GM23338 (cell line): ENCODE results near the gene CFAP299. TPM values are rescaled to one million over a fixed set of nuclear protein-coding genes. Genes with fewer than 3 reads are reported as not detected.

Experiments used
- ATAC-seq: fragments of 200-7000 bp; cut with Tn5 transposase; 3 replicates; pipeline ENCODE4 v1.9.1; 2020
- DNase-seq: peaks from one replicate; pipeline ENCODE4 v3.0.0-alpha.2; 2015; ENCODE audit warnings: low spot score
- H2AFZ ChIP-seq: fragments of 200-600 bp; sonication (generic); 2 replicates; pipeline ENCODE4 v1.8.0; 2016; ENCODE audit warnings: antibody characterized with exemption, mild to moderate bottlenecking, moderate library complexity
- H3F3A ChIP-seq: fragments of 200-600 bp; sonication (generic); replicated peaks from 2 replicates; pipeline ENCODE4 v1.8.0; 2017; ENCODE audit warnings: antibody characterized with exemption, mixed run types, low read depth
- H3K27ac ChIP-seq: fragments of 200-600 bp; sonication (generic); 2 replicates; pipeline ENCODE4 v1.6.1; 2016; ENCODE audit warnings: low read depth
- H3K27me3 ChIP-seq: fragments of 200-600 bp; sonication (generic); 2 replicates; pipeline ENCODE4 v1.8.0; 2016; ENCODE audit warnings: mild to moderate bottlenecking, mixed run types, moderate library complexity; ENCODE audit not compliant: insufficient read depth
- H3K36me3 ChIP-seq: fragments of 200-600 bp; sonication (generic); 2 replicates; pipeline ENCODE4 v1.8.0; 2016; ENCODE audit warnings: mild to moderate bottlenecking; ENCODE audit not compliant: insufficient read depth
- H3K4me1 ChIP-seq: fragments of 200-600 bp; sonication (generic); 2 replicates; pipeline ENCODE4 v1.8.0; 2016; ENCODE audit warnings: mild to moderate bottlenecking, moderate library complexity; ENCODE audit not compliant: insufficient read depth
- H3K4me2 ChIP-seq: fragments of 200-600 bp; sonication (generic); 2 replicates; pipeline ENCODE4 v1.7.1; 2017; ENCODE audit warnings: mixed run types
- H3K4me3 ChIP-seq: fragments of 200-600 bp; sonication (generic); 2 replicates; pipeline ENCODE4 v1.6.1; 2016; ENCODE audit warnings: mixed run types
- H3K79me2 ChIP-seq: fragments of 200-600 bp; sonication (generic); replicated peaks from 2 replicates; pipeline ENCODE4 v1.8.0; 2017; ENCODE audit warnings: mild to moderate bottlenecking; ENCODE audit not compliant: insufficient read depth
- H3K9me2 ChIP-seq: fragments of 200-600 bp; sonication (generic); 2 replicates; pipeline ENCODE4 v1.8.0; 2017; ENCODE audit not compliant: insufficient read depth
- H4K20me1 ChIP-seq: fragments of 200-600 bp; sonication (generic); replicated peaks from 2 replicates; pipeline ENCODE4 v1.8.0; 2017; ENCODE audit warnings: mild to moderate bottlenecking; ENCODE audit not compliant: insufficient read depth
- H3K27ac Mint-ChIP-seq: 2 replicates; pipeline ENCODE4 v1.8.0; 2020; ENCODE audit warnings: inconsistent platforms, mild to moderate bottlenecking, moderate library complexity, mixed read lengths
- H3K27me3 Mint-ChIP-seq: 3 replicates; pipeline ENCODE4 v1.8.0; 2022; ENCODE audit warnings: low read depth, mild to moderate bottlenecking, moderate library complexity, mixed read lengths, inconsistent platforms; ENCODE audit not compliant: insufficient read depth, poor library complexity
- H3K36me3 Mint-ChIP-seq: 3 replicates; pipeline ENCODE4 v1.8.0; 2021; ENCODE audit warnings: low read depth, mild to moderate bottlenecking, inconsistent platforms, moderate library complexity, mixed read lengths
- H3K4me1 Mint-ChIP-seq: 3 replicates; pipeline ENCODE4 v1.8.0; 2020; ENCODE audit warnings: mild to moderate bottlenecking, inconsistent platforms, mixed read lengths
- H3K4me3 Mint-ChIP-seq: 3 replicates; pipeline ENCODE4 v1.8.0; 2021; ENCODE audit warnings: moderate library complexity, mild to moderate bottlenecking, inconsistent platforms, mixed read lengths
- H3K9me3 Mint-ChIP-seq: 3 replicates; pipeline ENCODE4 v1.8.0; 2020; ENCODE audit warnings: moderate library complexity, mild to moderate bottlenecking, inconsistent platforms, mixed read lengths
- CREB1 ChIP-seq: fragments of 250-450 bp; sonication (Bioruptor Pico); IDR thresholded peaks from 2 replicates; pipeline ENCODE4 v1.5.0; 2020; ENCODE audit warnings: low read depth, mild to moderate bottlenecking, moderate library complexity
- EZH2 ChIP-seq: fragments of 200-600 bp; sonication (generic); IDR thresholded peaks from one replicate; pipeline ENCODE4 v1.8.0; 2017; ENCODE audit warnings: antibody characterized with exemption, mild to moderate bottlenecking, low read depth; ENCODE audit not compliant: unreplicated experiment
- EZH2phosphoT487 ChIP-seq: fragments of 200-600 bp; sonication (generic); IDR thresholded peaks from one replicate; pipeline ENCODE4 v1.8.1; 2018; ENCODE audit warnings: antibody characterized with exemption; ENCODE audit not compliant: unreplicated experiment
- JUNB ChIP-seq: IDR thresholded peaks from one replicate; pipeline ENCODE4 v1.6.1; 2016; ENCODE audit warnings: antibody characterized with exemption; ENCODE audit not compliant: unreplicated experiment
- NANOG ChIP-seq: IDR thresholded peaks from 2 replicates; pipeline ENCODE4 v1.6.1; 2016; ENCODE audit warnings: antibody characterized with exemption, borderline replicate concordance
- POLR2AphosphoS5 ChIP-seq: IDR thresholded peaks from 2 replicates; pipeline ENCODE4 v1.6.1; 2016; ENCODE audit warnings: antibody characterized with exemption, low read depth
- STAT1 ChIP-seq: IDR thresholded peaks from one replicate; pipeline ENCODE4 v1.6.1; 2016; ENCODE audit warnings: antibody characterized with exemption; ENCODE audit not compliant: unreplicated experiment
- ZNF114 ChIP-seq: fragments of 250-450 bp; sonication (Bioruptor Pico); IDR thresholded peaks from 2 replicates; pipeline ENCODE4 v1.5.0; 2020; ENCODE audit warnings: mild to moderate bottlenecking, moderate library complexity
- ZNF331 ChIP-seq: fragments of 250-450 bp; sonication (Bioruptor Pico); IDR thresholded peaks from 2 replicates; pipeline ENCODE4 v1.5.0; 2020; ENCODE audit warnings: low read depth, mild to moderate bottlenecking, moderate library complexity
- polyA plus RNA-seq: library from polyadenylated mRNA; unstranded; fragments of >200 nt; fragmentation: Nextera tagmentation; extraction: Ambion mirVana; gene quantifications from 2 replicates; pipeline ENCODE4 v1.2.1, GENCODE V29; 2016
- total RNA-seq: library from RNA; depleted of rRNA; stranded (reverse); fragments of >200 nt; shearing (Covaris generic); gene quantifications from 2 replicates; pipeline ENCODE4 v1.2.3, GENCODE V29; 2014
- TF ChIP-seq, protein P1 (sequence below): IDR thresholded peaks from one replicate; pipeline ENCODE4 v1.6.1; 2018; ENCODE audit warnings: antibody characterized with exemption; ENCODE audit not compliant: unreplicated experiment
- TF ChIP-seq, protein P2 (sequence below), 2 experiments: fragments of 200-600 bp in 1 of 2; sonication (generic) in 1 of 2; conservative IDR thresholded peaks; 2 replicates each; pipeline versions ENCODE4 v1.5.1 to v1.6.1; 2016 to 2017; ENCODE audit warnings: antibody characterized with exemption in 2 of 2, low read depth in 2 of 2, mild to moderate bottlenecking in 2 of 2, moderate library complexity in 1 of 2
- TF ChIP-seq, protein P3 (sequence below): fragments of 250-450 bp; sonication (Bioruptor Pico); IDR thresholded peaks from 2 replicates; pipeline ENCODE4 v1.5.0; 2020; ENCODE audit warnings: mild to moderate bottlenecking, moderate library complexity
- TF ChIP-seq, protein P4 (sequence below): IDR thresholded peaks from 2 replicates; pipeline ENCODE4 v1.6.1; 2016; ENCODE audit warnings: antibody characterized with exemption

Gene CFAP299
- total and polyA plus RNA-seq, 2 experiments from 2014 or later, result not detected

DNA sequence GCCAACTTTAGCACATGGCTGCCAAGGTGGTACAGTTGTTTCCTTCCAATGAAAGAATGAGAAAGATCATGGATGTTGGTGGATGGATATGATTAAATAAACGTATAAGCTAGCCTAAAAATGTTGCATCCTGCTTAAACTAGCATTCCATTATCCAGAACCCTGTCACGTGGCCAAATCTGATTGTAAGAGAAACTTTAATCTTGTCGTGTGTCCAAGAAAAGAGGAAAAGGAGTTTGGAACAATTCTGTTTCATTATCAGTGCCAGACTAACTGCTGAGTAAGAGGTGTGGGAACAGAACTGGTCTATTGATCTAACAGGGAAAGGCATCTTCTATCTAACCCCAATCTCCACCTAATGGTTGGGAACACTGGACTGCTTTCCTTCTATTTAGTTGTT, 369.8 kb downstream of the CFAP299 start:
- Mint-ChIP-seq H3K9me3 (no peaks in the 10 kb centered on the region), H3K4me3 (no peak overlapping the region), H3K36me3 (no peaks in the 10 kb centered on the region), H3K27me3 (no peaks in the 10 kb centered on the region), H3K27ac (no peak overlapping the region), H3K4me1 (no peaks in the 10 kb centered on the region)
- no peaks in the 10 kb centered on the region for H3K4me1 ChIP-seq
- H4K20me1 ChIP-seq, result no peaks in the 10 kb centered on the region
- no peak overlapping the region; the same call in 1 of the 2 replicates for H2AFZ ChIP-seq
- no peak overlapping the region for H3K4me2 ChIP-seq
- no peaks in the 10 kb centered on the region for H3F3A ChIP-seq
- H3K27ac ChIP-seq, result no peak overlapping the region
- no peak overlapping the region for H3K4me3 ChIP-seq
- no peaks in the 10 kb centered on the region for H3K27me3 ChIP-seq
- no peaks in the 10 kb centered on the region for H3K79me2 ChIP-seq
- H3K36me3 ChIP-seq, result no peaks in the 10 kb centered on the region
- H3K9me2 ChIP-seq, result no peaks in the 10 kb centered on the region
- no peak for ATAC-seq
- no peak for TF ChIP-seq STAT1
- TF ChIP-seq, protein P1, sequence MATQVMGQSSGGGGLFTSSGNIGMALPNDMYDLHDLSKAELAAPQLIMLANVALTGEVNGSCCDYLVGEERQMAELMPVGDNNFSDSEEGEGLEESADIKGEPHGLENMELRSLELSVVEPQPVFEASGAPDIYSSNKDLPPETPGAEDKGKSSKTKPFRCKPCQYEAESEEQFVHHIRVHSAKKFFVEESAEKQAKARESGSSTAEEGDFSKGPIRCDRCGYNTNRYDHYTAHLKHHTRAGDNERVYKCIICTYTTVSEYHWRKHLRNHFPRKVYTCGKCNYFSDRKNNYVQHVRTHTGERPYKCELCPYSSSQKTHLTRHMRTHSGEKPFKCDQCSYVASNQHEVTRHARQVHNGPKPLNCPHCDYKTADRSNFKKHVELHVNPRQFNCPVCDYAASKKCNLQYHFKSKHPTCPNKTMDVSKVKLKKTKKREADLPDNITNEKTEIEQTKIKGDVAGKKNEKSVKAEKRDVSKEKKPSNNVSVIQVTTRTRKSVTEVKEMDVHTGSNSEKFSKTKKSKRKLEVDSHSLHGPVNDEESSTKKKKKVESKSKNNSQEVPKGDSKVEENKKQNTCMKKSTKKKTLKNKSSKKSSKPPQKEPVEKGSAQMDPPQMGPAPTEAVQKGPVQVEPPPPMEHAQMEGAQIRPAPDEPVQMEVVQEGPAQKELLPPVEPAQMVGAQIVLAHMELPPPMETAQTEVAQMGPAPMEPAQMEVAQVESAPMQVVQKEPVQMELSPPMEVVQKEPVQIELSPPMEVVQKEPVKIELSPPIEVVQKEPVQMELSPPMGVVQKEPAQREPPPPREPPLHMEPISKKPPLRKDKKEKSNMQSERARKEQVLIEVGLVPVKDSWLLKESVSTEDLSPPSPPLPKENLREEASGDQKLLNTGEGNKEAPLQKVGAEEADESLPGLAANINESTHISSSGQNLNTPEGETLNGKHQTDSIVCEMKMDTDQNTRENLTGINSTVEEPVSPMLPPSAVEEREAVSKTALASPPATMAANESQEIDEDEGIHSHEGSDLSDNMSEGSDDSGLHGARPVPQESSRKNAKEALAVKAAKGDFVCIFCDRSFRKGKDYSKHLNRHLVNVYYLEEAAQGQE, result no peak
- TF ChIP-seq ZNF331 (CRISPR knock-in tag), result no peak
- no peak for TF ChIP-seq ZNF114 (CRISPR knock-in tag)
- TF ChIP-seq POLR2AphosphoS5, result no peak
- no peak for TF ChIP-seq EZH2phosphoT487
- TF ChIP-seq NANOG, result no peak
- TF ChIP-seq, protein P2, sequence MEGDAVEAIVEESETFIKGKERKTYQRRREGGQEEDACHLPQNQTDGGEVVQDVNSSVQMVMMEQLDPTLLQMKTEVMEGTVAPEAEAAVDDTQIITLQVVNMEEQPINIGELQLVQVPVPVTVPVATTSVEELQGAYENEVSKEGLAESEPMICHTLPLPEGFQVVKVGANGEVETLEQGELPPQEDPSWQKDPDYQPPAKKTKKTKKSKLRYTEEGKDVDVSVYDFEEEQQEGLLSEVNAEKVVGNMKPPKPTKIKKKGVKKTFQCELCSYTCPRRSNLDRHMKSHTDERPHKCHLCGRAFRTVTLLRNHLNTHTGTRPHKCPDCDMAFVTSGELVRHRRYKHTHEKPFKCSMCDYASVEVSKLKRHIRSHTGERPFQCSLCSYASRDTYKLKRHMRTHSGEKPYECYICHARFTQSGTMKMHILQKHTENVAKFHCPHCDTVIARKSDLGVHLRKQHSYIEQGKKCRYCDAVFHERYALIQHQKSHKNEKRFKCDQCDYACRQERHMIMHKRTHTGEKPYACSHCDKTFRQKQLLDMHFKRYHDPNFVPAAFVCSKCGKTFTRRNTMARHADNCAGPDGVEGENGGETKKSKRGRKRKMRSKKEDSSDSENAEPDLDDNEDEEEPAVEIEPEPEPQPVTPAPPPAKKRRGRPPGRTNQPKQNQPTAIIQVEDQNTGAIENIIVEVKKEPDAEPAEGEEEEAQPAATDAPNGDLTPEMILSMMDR (conservative IDR thresholded peaks at IDR 0.05; ENCODE audit: low read depth in 2 of 2), result no peak
- TF ChIP-seq CREB1 (CRISPR knock-in tag), result no peak
- TF ChIP-seq, protein P3, sequence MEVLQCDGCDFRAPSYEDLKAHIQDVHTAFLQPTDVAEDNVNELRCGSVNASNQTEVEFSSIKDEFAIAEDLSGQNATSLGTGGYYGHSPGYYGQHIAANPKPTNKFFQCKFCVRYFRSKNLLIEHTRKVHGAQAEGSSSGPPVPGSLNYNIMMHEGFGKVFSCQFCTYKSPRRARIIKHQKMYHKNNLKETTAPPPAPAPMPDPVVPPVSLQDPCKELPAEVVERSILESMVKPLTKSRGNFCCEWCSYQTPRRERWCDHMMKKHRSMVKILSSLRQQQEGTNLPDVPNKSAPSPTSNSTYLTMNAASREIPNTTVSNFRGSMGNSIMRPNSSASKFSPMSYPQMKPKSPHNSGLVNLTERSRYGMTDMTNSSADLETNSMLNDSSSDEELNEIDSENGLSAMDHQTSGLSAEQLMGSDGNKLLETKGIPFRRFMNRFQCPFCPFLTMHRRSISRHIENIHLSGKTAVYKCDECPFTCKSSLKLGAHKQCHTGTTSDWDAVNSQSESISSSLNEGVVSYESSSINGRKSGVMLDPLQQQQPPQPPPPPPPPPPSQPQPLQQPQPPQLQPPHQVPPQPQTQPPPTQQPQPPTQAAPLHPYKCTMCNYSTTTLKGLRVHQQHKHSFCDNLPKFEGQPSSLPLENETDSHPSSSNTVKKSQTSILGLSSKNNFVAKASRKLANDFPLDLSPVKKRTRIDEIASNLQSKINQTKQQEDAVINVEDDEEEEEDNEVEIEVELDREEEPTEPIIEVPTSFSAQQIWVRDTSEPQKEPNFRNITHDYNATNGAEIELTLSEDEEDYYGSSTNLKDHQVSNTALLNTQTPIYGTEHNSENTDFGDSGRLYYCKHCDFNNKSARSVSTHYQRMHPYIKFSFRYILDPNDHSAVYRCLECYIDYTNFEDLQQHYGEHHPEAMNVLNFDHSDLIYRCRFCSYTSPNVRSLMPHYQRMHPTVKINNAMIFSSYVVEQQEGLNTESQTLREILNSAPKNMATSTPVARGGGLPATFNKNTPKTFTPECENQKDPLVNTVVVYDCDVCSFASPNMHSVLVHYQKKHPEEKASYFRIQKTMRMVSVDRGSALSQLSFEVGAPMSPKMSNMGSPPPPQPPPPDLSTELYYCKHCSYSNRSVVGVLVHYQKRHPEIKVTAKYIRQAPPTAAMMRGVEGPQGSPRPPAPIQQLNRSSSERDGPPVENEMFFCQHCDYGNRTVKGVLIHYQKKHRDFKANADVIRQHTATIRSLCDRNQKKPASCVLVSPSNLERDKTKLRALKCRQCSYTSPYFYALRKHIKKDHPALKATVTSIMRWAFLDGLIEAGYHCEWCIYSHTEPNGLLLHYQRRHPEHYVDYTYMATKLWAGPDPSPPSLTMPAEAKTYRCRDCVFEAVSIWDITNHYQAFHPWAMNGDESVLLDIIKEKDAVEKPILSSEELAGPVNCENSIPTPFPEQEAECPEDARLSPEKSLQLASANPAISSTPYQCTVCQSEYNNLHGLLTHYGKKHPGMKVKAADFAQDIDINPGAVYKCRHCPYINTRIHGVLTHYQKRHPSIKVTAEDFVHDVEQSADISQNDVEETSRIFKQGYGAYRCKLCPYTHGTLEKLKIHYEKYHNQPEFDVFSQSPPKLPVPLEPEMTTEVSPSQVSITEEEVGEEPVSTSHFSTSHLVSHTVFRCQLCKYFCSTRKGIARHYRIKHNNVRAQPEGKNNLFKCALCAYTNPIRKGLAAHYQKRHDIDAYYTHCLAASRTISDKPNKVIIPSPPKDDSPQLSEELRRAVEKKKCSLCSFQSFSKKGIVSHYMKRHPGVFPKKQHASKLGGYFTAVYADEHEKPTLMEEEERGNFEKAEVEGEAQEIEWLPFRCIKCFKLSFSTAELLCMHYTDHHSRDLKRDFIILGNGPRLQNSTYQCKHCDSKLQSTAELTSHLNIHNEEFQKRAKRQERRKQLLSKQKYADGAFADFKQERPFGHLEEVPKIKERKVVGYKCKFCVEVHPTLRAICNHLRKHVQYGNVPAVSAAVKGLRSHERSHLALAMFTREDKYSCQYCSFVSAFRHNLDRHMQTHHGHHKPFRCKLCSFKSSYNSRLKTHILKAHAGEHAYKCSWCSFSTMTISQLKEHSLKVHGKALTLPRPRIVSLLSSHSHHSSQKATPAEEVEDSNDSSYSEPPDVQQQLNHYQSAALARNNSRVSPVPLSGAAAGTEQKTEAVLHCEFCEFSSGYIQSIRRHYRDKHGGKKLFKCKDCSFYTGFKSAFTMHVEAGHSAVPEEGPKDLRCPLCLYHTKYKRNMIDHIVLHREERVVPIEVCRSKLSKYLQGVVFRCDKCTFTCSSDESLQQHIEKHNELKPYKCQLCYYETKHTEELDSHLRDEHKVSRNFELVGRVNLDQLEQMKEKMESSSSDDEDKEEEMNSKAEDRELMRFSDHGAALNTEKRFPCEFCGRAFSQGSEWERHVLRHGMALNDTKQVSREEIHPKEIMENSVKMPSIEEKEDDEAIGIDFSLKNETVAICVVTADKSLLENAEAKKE, result no peak
- no peak for TF ChIP-seq EZH2
- TF ChIP-seq, protein P4, sequence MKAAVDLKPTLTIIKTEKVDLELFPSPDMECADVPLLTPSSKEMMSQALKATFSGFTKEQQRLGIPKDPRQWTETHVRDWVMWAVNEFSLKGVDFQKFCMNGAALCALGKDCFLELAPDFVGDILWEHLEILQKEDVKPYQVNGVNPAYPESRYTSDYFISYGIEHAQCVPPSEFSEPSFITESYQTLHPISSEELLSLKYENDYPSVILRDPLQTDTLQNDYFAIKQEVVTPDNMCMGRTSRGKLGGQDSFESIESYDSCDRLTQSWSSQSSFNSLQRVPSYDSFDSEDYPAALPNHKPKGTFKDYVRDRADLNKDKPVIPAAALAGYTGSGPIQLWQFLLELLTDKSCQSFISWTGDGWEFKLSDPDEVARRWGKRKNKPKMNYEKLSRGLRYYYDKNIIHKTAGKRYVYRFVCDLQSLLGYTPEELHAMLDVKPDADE, result no peak
- no peak for TF ChIP-seq JUNB
- DNase-seq, result no peak
